ENCODE results near the gene KCNAB1.

The KCNAB1 gene

DNA sequence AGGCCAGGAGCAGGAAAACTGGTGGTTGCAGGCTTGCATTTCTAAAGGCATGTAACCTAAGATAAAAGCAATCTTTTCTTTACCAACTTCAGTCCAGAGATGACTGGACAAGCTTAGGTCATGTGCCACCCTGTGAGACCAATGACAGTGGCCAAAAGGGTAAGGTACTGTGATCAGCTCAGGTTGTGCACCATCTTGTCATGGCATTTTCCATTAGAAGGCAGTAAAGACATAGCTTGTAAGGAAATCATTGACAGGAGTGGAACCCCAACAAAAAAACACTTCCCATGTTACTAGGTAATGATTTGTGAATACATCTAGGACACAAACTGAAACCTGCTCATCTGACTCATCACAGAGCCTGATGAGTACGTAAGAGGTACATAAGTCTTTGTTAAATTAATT is 399.4 kb downstream of the KCNAB1 start:
- no peak for DNase-seq (ENCODE audit: low read depth)
- H3K4me3 ChIP-seq (ENCODE audit: low read depth, low read length) = no peak overlapping the region
- no peak for TF ChIP-seq CTCF (IDR thresholded peaks at IDR 0.05; ENCODE audit: control insufficient read depth, extremely low read depth, insufficient read depth)

- no peak overlapping the region for H3K4me3 ChIP-seq (ENCODE audit: low read depth, low read length)
- DNase-seq (ENCODE audit: low read depth) = no peak
- no peak for TF ChIP-seq CTCF (IDR thresholded peaks at IDR 0.05; ENCODE audit: control insufficient read depth, extremely low read depth, insufficient read depth)
Observed at GRCh38 chr3:156522673-156523072, 402.3 kb downstream of the KCNAB1 start.

- DNase-seq (ENCODE audit: low read depth) = no peak
- H3K4me3 ChIP-seq (ENCODE audit: low read depth, low read length) = no peak overlapping the region
- TF ChIP-seq CTCF (IDR thresholded peaks at IDR 0.05; ENCODE audit: control insufficient read depth, extremely low read depth, insufficient read depth) = no peak
Observed at GRCh38 chr3:156525808-156526207, 405.4 kb downstream of the KCNAB1 start.

DNA sequence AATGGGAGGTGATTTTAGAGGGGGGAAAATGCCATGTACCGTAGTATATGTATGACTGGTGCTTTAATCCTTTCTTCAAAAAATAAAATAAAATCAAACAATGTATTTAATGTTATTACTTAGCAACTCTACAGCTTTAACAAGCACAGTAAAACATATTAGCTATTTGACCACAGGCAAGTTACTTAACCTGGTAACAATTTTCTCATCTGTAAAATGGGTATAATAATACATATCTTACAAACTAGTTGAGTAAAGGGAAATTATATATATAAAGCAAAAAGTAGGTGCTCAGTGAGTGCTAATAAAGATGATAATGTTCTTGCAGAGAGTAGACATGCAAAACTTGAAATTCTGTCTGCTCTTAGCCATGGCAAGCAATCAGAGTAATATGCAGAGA is 406.7 kb downstream of the KCNAB1 start:
- H3K4me3 ChIP-seq (ENCODE audit: low read depth, low read length) = no peak overlapping the region
- no peak for TF ChIP-seq CTCF (IDR thresholded peaks at IDR 0.05; ENCODE audit: control insufficient read depth, extremely low read depth, insufficient read depth)
- DNase-seq (ENCODE audit: low read depth) = no peak

DNA sequence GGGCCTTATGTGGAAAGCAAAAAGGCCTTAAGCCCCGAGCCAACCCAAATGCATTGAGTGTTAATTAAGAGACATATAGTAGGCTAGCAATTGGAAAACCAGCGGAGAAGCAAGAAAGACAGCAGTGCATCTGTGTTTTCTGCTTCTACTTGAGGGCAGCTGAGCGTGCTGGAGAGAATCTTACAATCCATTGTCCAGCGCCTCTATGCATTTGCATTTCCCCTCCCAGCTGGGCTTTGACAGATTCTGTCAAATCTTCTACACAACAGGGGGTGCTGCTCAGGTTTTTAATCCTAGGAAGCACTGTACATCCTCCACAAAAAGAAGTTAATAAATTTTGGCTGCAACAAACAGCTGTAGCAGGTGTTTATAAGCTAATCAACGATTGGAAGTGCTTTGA is 410.6 kb downstream of the KCNAB1 start:
- H3K4me3 ChIP-seq (ENCODE audit: low read depth, low read length) = no peak overlapping the region
- DNase-seq (ENCODE audit: low read depth) = no peak
- TF ChIP-seq CTCF (IDR thresholded peaks at IDR 0.05; ENCODE audit: control insufficient read depth, extremely low read depth, insufficient read depth) = no peak

- no peak for DNase-seq (ENCODE audit: low read depth)
- H3K4me3 ChIP-seq (ENCODE audit: low read depth, low read length) = no peak overlapping the region
- no peak for TF ChIP-seq CTCF (IDR thresholded peaks at IDR 0.05; ENCODE audit: control insufficient read depth, extremely low read depth, insufficient read depth)
Observed at GRCh38 chr3:156532730-156533129, 412.4 kb downstream of the KCNAB1 start.

DNA sequence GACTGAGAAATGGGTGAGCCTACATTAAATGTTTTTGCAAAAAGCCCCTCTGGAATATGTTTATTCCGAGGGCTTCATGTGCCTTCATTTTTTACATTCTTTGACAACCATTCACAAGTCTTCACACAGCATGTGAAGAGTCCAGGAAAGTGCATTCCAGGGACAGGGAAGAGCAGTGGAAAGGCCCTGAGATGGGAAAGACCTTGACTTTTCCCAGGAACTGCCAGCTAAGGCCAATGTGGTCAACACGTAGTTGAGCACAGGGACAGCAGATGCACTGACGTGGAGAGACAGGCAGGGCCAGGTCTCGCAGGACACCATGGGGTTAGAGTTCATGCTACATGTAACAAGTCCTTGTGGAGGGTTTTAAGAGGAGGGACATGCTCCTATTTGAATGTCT is 412.8 kb downstream of the KCNAB1 start:
- TF ChIP-seq CTCF (IDR thresholded peaks at IDR 0.05; ENCODE audit: control insufficient read depth, extremely low read depth, insufficient read depth) = no peak
- DNase-seq (ENCODE audit: low read depth) = no peak
- no peak overlapping the region for H3K4me3 ChIP-seq (ENCODE audit: low read depth, low read length)
